ENCODE results near the gene MRM3.

DNA sequence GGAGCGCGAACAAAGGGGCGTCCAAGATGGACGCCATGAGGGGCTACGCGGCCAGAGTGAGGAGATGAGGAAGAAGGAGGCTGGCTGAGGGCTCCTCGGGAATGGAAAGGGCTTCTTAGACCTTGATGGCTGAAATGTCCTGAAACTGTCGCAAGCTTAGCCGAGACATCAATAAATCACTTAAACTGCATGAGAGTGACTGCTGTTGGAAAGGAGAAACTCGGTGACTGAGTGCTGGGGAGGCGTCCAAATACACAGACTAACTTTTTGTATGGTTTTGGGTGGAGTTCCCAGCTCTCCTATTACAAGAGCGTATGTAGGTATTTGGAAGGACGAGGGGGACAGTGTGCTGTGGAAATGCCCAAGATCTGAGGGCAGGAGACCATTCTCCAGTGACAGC is 28.7 kb upstream of the MRM3 start:
- TF ChIP-seq CTCF (IDR thresholded peaks at IDR 0.05): no peak
- TF ChIP-seq EZH2 (IDR thresholded peaks at IDR 0.05; ENCODE audit: borderline replicate concordance, insufficient read depth, low read depth, low read length, poor library complexity, severe bottlenecking): no peak

Data from B cell (primary cell).